ENCODE measurements around the gene ATF7IP2. TPM values are rescaled to one million over a fixed set of nuclear protein-coding genes. Genes with fewer than 3 reads are reported as not detected.

ATF7IP2 gene
- total and polyA plus RNA-seq, 2 of the 13 experiments (the other 11 are each of a cell fraction or from before 2014, with no cell fraction given), result 117 to 217 TPM

DNA sequence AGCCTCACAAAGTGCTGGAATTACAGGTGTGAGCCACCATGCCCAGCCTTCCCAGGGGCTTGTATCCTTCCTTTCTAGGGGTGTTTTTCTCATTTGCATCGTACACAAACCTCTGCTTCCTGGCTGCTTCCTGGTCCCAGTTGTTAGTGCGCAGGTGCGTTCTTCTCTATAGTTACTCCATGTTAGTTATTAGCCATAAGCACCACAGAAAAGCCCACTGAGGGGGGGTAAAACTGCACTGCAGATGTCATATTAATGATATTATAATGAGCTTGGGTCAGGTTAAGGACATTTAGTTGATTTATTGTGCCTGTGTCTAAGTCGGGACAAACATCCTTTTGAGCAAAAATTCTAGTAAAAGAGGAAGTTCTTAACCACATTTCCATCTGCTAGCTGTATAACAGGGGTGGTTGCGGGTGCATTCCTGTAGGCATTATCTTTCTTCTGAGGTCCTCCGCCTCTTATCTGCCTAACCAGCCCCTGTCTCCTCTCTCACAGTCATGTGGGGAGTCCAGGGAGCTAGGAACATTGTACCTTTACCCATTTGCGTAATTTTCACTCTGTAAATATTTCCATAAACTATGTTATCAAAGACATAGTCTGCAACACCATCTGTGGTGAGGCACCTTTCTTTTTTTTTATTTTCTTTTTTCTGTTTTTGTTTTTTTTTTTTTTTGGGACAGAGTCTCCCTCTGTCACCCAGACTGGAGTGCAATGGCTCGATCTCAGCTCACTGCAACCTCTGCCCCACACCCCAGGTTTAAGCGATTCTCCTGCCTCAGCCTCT, 23.6 kb upstream of the ATF7IP2 start (continued):
- TF ChIP-seq, protein P1, sequence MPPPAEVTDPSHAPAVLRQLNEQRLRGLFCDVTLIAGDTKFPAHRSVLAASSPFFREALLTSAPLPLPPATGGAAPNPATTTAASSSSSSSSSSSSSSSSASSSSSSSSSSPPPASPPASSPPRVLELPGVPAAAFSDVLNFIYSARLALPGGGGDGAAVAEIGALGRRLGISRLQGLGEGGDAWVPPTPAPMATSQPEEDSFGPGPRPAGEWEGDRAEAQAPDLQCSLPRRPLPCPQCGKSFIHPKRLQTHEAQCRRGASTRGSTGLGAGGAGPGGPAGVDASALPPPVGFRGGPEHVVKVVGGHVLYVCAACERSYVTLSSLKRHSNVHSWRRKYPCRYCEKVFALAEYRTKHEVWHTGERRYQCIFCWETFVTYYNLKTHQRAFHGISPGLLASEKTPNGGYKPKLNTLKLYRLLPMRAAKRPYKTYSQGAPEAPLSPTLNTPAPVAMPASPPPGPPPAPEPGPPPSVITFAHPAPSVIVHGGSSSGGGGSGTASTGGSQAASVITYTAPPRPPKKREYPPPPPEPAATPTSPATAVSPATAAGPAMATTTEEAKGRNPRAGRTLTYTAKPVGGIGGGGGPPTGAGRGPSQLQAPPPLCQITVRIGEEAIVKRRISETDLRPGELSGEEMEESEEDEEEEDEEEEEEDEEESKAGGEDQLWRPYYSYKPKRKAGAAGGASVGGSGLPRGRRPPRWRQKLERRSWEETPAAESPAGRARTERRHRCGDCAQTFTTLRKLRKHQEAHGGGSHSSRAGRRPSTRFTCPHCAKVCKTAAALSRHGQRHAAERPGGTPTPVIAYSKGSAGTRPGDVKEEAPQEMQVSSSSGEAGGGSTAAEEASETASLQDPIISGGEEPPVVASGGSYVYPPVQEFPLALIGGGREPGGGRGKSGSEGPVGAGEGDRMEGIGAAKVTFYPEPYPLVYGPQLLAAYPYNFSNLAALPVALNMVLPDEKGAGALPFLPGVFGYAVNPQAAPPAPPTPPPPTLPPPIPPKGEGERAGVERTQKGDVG (CRISPR knock-in tag; IDR thresholded peaks at IDR 0.05; ENCODE audit: borderline replicate concordance), result no peak; the same call in 1 of the 2 replicates
- TF ChIP-seq GABPB1 (CRISPR knock-in tag; IDR thresholded peaks at IDR 0.05) (no peak), BATF2 (CRISPR knock-in tag; IDR thresholded peaks at IDR 0.05) (no peak), ZNF253 (CRISPR knock-in tag; IDR thresholded peaks at IDR 0.05; ENCODE audit: borderline replicate concordance) (no peak), DBP (CRISPR knock-in tag; IDR thresholded peaks at IDR 0.05; ENCODE audit: not compliant biosample characterization) (no peak), ZNF670 (CRISPR knock-in tag; IDR thresholded peaks at IDR 0.05; ENCODE audit: borderline replicate concordance) (no peak), ZNF615 (CRISPR knock-in tag; IDR thresholded peaks at IDR 0.05; ENCODE audit: borderline replicate concordance) (no peak), SNAI1 (CRISPR knock-in tag; IDR thresholded peaks at IDR 0.05; ENCODE audit: borderline replicate concordance) (no peak), ZNF18 (CRISPR knock-in tag; IDR thresholded peaks at IDR 0.05; ENCODE audit: insufficient replicate concordance) (peak; percentile 58), ZNF749 (CRISPR knock-in tag; IDR thresholded peaks at IDR 0.05; ENCODE audit: borderline replicate concordance) (no peak), ZNF468 (CRISPR knock-in tag; IDR thresholded peaks at IDR 0.05) (no peak), ZNF709 (CRISPR knock-in tag; IDR thresholded peaks at IDR 0.05) (no peak), KDM3A (CRISPR knock-in tag; IDR thresholded peaks at IDR 0.05; ENCODE audit: low read depth) (no peak)
- TF ChIP-seq, protein P2, sequence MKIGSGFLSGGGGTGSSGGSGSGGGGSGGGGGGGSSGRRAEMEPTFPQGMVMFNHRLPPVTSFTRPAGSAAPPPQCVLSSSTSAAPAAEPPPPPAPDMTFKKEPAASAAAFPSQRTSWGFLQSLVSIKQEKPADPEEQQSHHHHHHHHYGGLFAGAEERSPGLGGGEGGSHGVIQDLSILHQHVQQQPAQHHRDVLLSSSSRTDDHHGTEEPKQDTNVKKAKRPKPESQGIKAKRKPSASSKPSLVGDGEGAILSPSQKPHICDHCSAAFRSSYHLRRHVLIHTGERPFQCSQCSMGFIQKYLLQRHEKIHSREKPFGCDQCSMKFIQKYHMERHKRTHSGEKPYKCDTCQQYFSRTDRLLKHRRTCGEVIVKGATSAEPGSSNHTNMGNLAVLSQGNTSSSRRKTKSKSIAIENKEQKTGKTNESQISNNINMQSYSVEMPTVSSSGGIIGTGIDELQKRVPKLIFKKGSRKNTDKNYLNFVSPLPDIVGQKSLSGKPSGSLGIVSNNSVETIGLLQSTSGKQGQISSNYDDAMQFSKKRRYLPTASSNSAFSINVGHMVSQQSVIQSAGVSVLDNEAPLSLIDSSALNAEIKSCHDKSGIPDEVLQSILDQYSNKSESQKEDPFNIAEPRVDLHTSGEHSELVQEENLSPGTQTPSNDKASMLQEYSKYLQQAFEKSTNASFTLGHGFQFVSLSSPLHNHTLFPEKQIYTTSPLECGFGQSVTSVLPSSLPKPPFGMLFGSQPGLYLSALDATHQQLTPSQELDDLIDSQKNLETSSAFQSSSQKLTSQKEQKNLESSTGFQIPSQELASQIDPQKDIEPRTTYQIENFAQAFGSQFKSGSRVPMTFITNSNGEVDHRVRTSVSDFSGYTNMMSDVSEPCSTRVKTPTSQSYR (CRISPR knock-in tag; IDR thresholded peaks at IDR 0.05; ENCODE audit: borderline replicate concordance), result no peak
- TF ChIP-seq, protein P3, sequence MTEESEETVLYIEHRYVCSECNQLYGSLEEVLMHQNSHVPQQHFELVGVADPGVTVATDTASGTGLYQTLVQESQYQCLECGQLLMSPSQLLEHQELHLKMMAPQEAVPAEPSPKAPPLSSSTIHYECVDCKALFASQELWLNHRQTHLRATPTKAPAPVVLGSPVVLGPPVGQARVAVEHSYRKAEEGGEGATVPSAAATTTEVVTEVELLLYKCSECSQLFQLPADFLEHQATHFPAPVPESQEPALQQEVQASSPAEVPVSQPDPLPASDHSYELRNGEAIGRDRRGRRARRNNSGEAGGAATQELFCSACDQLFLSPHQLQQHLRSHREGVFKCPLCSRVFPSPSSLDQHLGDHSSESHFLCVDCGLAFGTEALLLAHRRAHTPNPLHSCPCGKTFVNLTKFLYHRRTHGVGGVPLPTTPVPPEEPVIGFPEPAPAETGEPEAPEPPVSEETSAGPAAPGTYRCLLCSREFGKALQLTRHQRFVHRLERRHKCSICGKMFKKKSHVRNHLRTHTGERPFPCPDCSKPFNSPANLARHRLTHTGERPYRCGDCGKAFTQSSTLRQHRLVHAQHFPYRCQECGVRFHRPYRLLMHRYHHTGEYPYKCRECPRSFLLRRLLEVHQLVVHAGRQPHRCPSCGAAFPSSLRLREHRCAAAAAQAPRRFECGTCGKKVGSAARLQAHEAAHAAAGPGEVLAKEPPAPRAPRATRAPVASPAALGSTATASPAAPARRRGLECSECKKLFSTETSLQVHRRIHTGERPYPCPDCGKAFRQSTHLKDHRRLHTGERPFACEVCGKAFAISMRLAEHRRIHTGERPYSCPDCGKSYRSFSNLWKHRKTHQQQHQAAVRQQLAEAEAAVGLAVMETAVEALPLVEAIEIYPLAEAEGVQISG (CRISPR knock-in tag; IDR thresholded peaks at IDR 0.05), result peak; percentile 32; the same call in 1 of the 2 replicates
